HPDE6-E6E7 (cell line): ENCODE data around the gene YARS1.
"Not testable (repeated sequence)": the region's sequence is repeated elsewhere in the genome, so short reads cannot be mapped to it uniquely, and the experiment has no call there.

ENCODE experiments used
- DNase-seq: peaks from one replicate; pipeline ENCODE4 v3.0.0; 2011; ENCODE audit warnings: missing footprints; ENCODE audit errors: extremely low spot score

Gene YARS1

GRCh38 chr1:32817815-32818786 is 943 bp upstream of the YARS1 start:
- peak; percentile 36 for DNase-seq

GRCh38 chr1:32816676-32817158 is 441 bp downstream of the YARS1 start:
- DNase-seq, result peak; percentile 66

- no peak for DNase-seq
These were observed 3.0 kb downstream of the YARS1 start for GRCh38 chr1:32813941-32814739.

- DNase-seq, result no peak
These were observed 5.2 kb downstream of the YARS1 start for GRCh38 chr1:32811917-32812316.

- no peak for DNase-seq
These were observed 5.9 kb downstream of the YARS1 start for GRCh38 chr1:32811265-32811664.

- DNase-seq, result no peak
These were observed 6.8 kb downstream of the YARS1 start for GRCh38 chr1:32810358-32810757.

GRCh38 chr1:32808580-32808979 is 8.6 kb downstream of the YARS1 start:
- DNase-seq, result no peak

- no peak for DNase-seq
These were observed 10.1 kb downstream of the YARS1 start for GRCh38 chr1:32806910-32807523.

GRCh38 chr1:32806290-32806689 is 10.9 kb downstream of the YARS1 start:
- no peak for DNase-seq

- DNase-seq, result not testable (repeated sequence)
These were observed 12.7 kb downstream of the YARS1 start for GRCh38 chr1:32804460-32804859.

GRCh38 chr1:32801096-32801715 is 16.0 kb downstream of the YARS1 start:
- no peak for DNase-seq

GRCh38 chr1:32798679-32799416 is 18.3 kb downstream of the YARS1 start:
- no peak for DNase-seq

- no peak for DNase-seq
These were observed 19.0 kb downstream of the YARS1 start for GRCh38 chr1:32798191-32798590.

GRCh38 chr1:32797456-32797855 is 19.7 kb downstream of the YARS1 start:
- no peak for DNase-seq

GRCh38 chr1:32795763-32796162 is 21.4 kb downstream of the YARS1 start:
- not testable (repeated sequence) for DNase-seq

- no peak for DNase-seq
These were observed 25.3 kb downstream of the YARS1 start for GRCh38 chr1:32791881-32792280.

- peak; percentile 59 for DNase-seq
These were observed 27.8 kb downstream of the YARS1 start for GRCh38 chr1:32789356-32789755.

GRCh38 chr1:32786856-32787255 is 30.3 kb downstream of the YARS1 start:
- no peak for DNase-seq

- no peak for DNase-seq
These were observed 32.3 kb downstream of the YARS1 start for GRCh38 chr1:32784817-32785216.

GRCh38 chr1:32783851-32784250 is 33.3 kb downstream of the YARS1 start:
- no peak for DNase-seq

GRCh38 chr1:32782086-32782485 is 35.1 kb downstream of the YARS1 start:
- no peak for DNase-seq
